ENCODE measurements around the gene SGCD.

Gene SGCD

GRCh38 chr5:156706631-156707030 is 379.7 kb downstream of the SGCD start:
- TF ChIP-seq CTCF (IDR thresholded peaks at IDR 0.05; ENCODE audit: low read depth, low read length): no peak
- H3K4me3 ChIP-seq (replicated peaks in 1 of 2; ENCODE audit: low read depth in 2 of 2, low read length in 2 of 2): no peak overlapping the region
- DNase-seq (ENCODE audit: low read depth in 2 of 2): no peak

- no peak for DNase-seq (ENCODE audit: low read depth in 2 of 2)
- no peak overlapping the region for H3K4me3 ChIP-seq (replicated peaks in 1 of 2; ENCODE audit: low read depth in 2 of 2, low read length in 2 of 2)
- no peak for TF ChIP-seq CTCF (IDR thresholded peaks at IDR 0.05; ENCODE audit: low read depth, low read length)
These were observed 380.8 kb downstream of the SGCD start for GRCh38 chr5:156707750-156708149.

- DNase-seq (ENCODE audit: low read depth in 2 of 2): no peak
- TF ChIP-seq CTCF (IDR thresholded peaks at IDR 0.05; ENCODE audit: low read depth, low read length): no peak
- no peak overlapping the region for H3K4me3 ChIP-seq (replicated peaks in 1 of 2; ENCODE audit: low read depth in 2 of 2, low read length in 2 of 2)
These were observed 388.3 kb downstream of the SGCD start for GRCh38 chr5:156715287-156715686.

- H3K4me3 ChIP-seq (replicated peaks in 1 of 2; ENCODE audit: low read depth in 2 of 2, low read length in 2 of 2): no peak overlapping the region
- no peak for DNase-seq (ENCODE audit: low read depth in 2 of 2)
- TF ChIP-seq CTCF (IDR thresholded peaks at IDR 0.05; ENCODE audit: low read depth, low read length): no peak
These were observed 389.8 kb downstream of the SGCD start for GRCh38 chr5:156716591-156717380.

- TF ChIP-seq CTCF (IDR thresholded peaks at IDR 0.05; ENCODE audit: low read depth, low read length): no peak
- no peak for DNase-seq (ENCODE audit: low read depth in 2 of 2)
- no peak overlapping the region for H3K4me3 ChIP-seq (replicated peaks in 1 of 2; ENCODE audit: low read depth in 2 of 2, low read length in 2 of 2)
These were observed 392.0 kb downstream of the SGCD start for GRCh38 chr5:156718985-156719384.

GRCh38 chr5:156722358-156722757 is 395.4 kb downstream of the SGCD start:
- H3K4me3 ChIP-seq (replicated peaks in 1 of 2; ENCODE audit: low read depth in 2 of 2, low read length in 2 of 2): no peak overlapping the region
- no peak for DNase-seq (ENCODE audit: low read depth in 2 of 2)
- no peak for TF ChIP-seq CTCF (IDR thresholded peaks at IDR 0.05; ENCODE audit: low read depth, low read length)

GRCh38 chr5:156735477-156735876 is 408.5 kb downstream of the SGCD start:
- no peak for TF ChIP-seq CTCF (IDR thresholded peaks at IDR 0.05; ENCODE audit: low read depth, low read length)
- DNase-seq (ENCODE audit: low read depth in 2 of 2): no peak
- no peak overlapping the region for H3K4me3 ChIP-seq (replicated peaks in 1 of 2; ENCODE audit: low read depth in 2 of 2, low read length in 2 of 2)

Data from cardiac fibroblast (primary cell).